ENCODE data around the gene CLMN. TPM values are rescaled to one million over a fixed set of nuclear protein-coding genes. Genes with fewer than 3 reads are reported as not detected.
A peak's percentile ranks its signal among the peaks of the same experiment; 100 is the strongest.

Gene CLMN
- total RNA-seq, 2 donors from 2014 or later, result 105 to 131 TPM

DNA sequence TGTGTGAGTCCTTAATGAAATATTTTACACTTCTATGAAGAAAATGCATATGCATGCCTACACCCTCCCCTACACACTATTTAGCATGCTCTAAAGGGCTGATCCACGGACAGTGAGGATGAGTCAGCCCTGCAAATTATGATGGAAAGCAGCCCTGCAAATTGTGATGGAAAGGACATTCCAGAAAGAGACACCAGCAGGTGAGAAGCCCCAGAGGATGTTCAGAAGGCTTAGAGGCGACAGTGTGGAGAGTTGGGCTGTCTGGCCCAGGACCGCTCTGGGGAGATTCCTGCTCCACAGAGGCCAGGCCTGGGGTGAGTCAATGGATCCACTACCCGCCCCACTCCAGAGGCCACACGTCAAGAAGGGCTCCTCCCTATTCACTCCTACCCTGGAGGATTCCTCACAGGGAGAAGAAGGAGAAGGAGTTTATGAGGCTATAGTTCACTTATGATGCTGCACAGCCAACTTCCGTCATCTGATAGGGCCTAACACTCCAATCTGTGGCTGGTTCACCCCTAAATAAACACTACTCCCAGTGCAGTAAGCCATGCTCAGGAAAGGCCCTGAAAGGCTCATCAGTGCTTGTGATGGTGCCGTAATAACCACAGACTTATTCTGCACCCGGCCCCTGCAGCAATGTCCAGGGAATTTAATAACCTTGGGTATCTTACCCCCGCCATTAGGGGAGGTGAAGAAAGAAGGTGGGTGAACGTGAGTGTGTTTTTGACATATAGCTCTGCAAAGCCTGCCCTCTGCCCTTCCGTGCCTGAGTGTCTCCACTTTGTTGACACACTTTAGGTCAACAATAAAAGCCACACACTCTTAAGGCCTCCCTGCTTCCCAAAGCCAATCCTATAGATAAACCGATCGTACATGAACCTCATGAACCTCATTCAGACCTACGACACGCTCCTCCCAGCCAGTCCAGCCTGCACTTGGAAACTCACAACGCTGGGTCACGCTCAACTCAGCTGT is 46.4 kb downstream of the CLMN start:
- Histone ChIP-seq H3K4me3 (no peak overlapping the region), H3K4me1 (peaks cover 4% of the 10 kb centered on the region), H3K27ac (peak overlapping the region; percentile 81), H3K36me3 (no peaks in the 10 kb centered on the region), H3K9me3 (no peaks in the 10 kb centered on the region), H3K9ac (ENCODE audit: low read depth in 2 of 2, low read length in 2 of 2) (peak overlapping the region in 1 of 2 donors; percentile 64), H3K27me3 (no peaks in the 10 kb centered on the region)
- intact Hi-C loops (cut with DNase I), result no loop called here
- TF ChIP-seq, protein P1, sequence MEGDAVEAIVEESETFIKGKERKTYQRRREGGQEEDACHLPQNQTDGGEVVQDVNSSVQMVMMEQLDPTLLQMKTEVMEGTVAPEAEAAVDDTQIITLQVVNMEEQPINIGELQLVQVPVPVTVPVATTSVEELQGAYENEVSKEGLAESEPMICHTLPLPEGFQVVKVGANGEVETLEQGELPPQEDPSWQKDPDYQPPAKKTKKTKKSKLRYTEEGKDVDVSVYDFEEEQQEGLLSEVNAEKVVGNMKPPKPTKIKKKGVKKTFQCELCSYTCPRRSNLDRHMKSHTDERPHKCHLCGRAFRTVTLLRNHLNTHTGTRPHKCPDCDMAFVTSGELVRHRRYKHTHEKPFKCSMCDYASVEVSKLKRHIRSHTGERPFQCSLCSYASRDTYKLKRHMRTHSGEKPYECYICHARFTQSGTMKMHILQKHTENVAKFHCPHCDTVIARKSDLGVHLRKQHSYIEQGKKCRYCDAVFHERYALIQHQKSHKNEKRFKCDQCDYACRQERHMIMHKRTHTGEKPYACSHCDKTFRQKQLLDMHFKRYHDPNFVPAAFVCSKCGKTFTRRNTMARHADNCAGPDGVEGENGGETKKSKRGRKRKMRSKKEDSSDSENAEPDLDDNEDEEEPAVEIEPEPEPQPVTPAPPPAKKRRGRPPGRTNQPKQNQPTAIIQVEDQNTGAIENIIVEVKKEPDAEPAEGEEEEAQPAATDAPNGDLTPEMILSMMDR (IDR thresholded peaks at IDR 0.05), result no peak
- peak; percentile 82 for DNase-seq

DNA sequence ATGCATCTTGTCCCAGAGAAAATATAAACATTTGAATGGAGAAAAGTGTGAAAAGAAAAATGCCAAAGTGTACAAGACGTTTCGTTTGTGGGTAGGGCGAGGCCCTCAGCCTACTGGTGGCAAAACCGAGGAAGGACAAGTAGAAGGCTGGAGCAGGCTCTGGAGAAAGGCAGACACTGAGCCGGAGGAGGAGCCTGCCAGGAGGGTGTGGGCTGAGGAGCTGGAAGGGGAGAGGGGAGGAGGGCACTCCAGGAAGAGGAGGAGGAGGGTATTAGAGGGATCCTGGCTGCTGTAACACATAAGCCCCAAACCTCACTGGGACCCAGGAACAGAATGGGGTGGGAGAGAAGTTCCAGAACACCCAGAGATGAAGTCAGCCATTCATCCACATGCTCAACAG is 47.7 kb downstream of the CLMN start:
- TF ChIP-seq, protein P1 (IDR thresholded peaks at IDR 0.05), result no peak
- no peak for DNase-seq
- Histone ChIP-seq H3K27me3 (no peaks in the 10 kb centered on the region), H3K4me1 (peaks cover 4% of the 10 kb centered on the region), H3K27ac (peak overlapping the region; percentile 81), H3K36me3 (no peaks in the 10 kb centered on the region), H3K9me3 (no peaks in the 10 kb centered on the region), H3K4me3 (no peak overlapping the region), H3K9ac (ENCODE audit: low read depth in 2 of 2, low read length in 2 of 2) (no peak overlapping the region)
- intact Hi-C loops (cut with DNase I), result no loop called here

DNA sequence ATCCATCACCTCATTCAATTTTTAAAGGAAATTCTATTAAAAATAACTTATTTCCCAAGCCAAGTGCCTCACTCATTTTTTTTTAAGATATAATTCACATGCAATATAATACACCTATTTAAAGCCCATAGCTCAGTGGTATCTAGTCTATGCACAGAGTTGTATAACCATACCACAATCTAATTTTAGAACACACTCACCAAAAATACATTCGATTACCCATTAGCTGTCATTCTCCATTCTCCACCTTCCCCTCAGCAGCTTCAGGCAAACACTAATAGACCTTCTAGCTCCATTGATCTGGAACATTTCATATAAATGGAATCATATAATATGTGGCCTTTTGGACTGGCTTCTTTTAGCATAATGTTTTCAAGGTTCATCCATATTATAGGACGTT is 49.5 kb downstream of the CLMN start:
- Histone ChIP-seq H3K27ac (no peak overlapping the region), H3K9me3 (no peaks in the 10 kb centered on the region), H3K4me3 (no peak overlapping the region), H3K27me3 (no peaks in the 10 kb centered on the region), H3K4me1 (peaks cover 8% of the 10 kb centered on the region), H3K36me3 (no peaks in the 10 kb centered on the region), H3K9ac (ENCODE audit: low read depth in 2 of 2, low read length in 2 of 2) (no peak overlapping the region)
- TF ChIP-seq, protein P1 (IDR thresholded peaks at IDR 0.05), result no peak
- no peak for DNase-seq
- intact Hi-C loops (cut with DNase I), result no loop called here

DNA sequence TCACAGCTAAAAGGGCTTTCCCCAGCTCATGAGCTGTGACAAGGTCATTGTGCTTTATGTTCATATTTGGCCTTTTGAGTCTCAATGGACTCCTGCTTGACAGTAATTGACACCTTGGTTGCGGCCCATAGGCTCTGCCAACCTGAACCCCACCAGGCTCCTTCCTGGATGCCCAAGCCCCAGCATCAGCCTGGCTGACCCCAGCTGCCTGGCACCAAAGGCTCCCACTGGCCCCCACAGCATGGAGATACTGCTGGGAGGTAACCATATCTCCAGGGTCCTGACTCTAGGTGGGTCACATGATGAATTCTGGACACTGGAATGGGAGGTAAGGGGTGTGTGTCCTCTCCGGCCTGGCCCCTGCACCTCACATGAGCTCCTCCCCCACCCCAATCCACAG is 50.2 kb downstream of the CLMN start:
- TF ChIP-seq, protein P1 (IDR thresholded peaks at IDR 0.05), result no peak

DNA sequence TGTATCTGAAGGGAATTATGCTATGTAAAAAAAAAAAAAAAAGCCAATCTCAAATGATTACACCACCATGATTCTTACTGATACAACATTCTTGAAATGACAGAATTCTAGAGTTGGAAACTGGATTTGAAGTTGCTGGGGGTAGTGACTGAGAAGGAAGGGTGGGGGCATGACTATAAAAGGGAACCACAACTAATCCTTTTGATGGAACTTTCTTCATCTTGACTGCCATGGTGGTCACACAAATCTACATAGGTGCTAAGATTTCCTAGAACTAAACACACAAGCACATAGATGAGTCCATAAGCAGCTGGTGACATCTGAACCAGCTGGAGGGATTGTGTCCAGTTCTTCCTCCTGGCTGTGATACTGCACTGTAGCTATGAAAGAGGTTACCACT is 51.4 kb downstream of the CLMN start:
- H3K4me3 ChIP-seq, result no peak overlapping the region
- no peaks in the 10 kb centered on the region for H3K27me3 ChIP-seq
- H3K27ac ChIP-seq, result no peak overlapping the region
- H3K9me3 ChIP-seq, result no peaks in the 10 kb centered on the region
- H3K4me1 ChIP-seq, result peaks cover 4% of the 10 kb centered on the region
- intact Hi-C loops (cut with DNase I), result no loop called here
- H3K36me3 ChIP-seq, result no peaks in the 10 kb centered on the region
- H3K9ac ChIP-seq (ENCODE audit: low read depth in 2 of 2, low read length in 2 of 2), result no peak overlapping the region
- no peak for DNase-seq
- TF ChIP-seq, protein P1 (IDR thresholded peaks at IDR 0.05), result no peak

More for the DNA sequence above, 50.2 kb downstream of the CLMN start:
- H3K9ac ChIP-seq (ENCODE audit: low read depth in 2 of 2, low read length in 2 of 2), result no peak overlapping the region
- H3K27me3 ChIP-seq, result no peaks in the 10 kb centered on the region
- no peaks in the 10 kb centered on the region for H3K36me3 ChIP-seq
- no peak for DNase-seq
- no peak overlapping the region for H3K4me3 ChIP-seq
- H3K27ac ChIP-seq, result no peak overlapping the region
- peaks cover 8% of the 10 kb centered on the region for H3K4me1 ChIP-seq
- H3K9me3 ChIP-seq, result no peaks in the 10 kb centered on the region
- intact Hi-C loops (cut with DNase I), result no loop called here
